Measurements from ENCODE around the gene ZNF831.

ZNF831 gene

DNA sequence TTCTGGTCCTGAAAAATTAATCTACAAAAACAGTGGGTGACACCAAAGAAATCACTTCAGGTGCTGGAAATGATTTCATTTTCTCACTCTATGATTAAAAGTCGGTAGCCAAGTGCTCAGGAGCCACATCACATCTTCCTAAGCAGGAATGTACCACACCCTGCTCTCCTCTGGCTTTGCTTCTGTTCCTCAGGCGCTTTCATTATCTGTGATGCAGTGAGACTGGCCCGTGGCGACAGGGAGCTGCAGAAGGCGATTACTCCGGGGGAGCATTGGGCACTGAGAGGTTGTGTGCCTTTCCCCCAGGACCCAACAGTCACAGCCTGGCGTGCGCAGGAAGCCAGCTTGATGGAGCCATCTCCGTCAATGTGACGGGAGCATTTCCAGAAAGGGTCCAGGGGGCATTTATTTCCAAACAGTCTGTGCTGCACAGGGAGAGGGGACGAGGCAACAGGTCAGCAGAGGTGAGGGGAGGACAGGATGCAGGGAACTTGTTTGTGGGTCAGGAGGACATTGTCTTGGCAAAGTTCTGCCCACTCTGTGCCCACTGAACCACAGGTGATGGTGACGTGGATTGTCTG lies 5.6 kb upstream of the ZNF831 start:
- TF ChIP-seq TEAD4 (IDR thresholded peaks at IDR 0.05) (no peak), CEBPB (IDR thresholded peaks at IDR 0.05) (no peak), NFIC (IDR thresholded peaks at IDR 0.05) (no peak), FOXM1 (IDR thresholded peaks at IDR 0.05; ENCODE audit: borderline replicate concordance, low read depth) (no peak), EGR1 (IDR thresholded peaks at IDR 0.05) (no peak), CREB1 (IDR thresholded peaks at IDR 0.05; ENCODE audit: low read depth) (no peak), ZBTB7A (IDR thresholded peaks at IDR 0.05; ENCODE audit: low read depth) (no peak), TCF12 (IDR thresholded peaks at IDR 0.05; ENCODE audit: low read depth) (no peak)
- TF ChIP-seq, protein P1, sequence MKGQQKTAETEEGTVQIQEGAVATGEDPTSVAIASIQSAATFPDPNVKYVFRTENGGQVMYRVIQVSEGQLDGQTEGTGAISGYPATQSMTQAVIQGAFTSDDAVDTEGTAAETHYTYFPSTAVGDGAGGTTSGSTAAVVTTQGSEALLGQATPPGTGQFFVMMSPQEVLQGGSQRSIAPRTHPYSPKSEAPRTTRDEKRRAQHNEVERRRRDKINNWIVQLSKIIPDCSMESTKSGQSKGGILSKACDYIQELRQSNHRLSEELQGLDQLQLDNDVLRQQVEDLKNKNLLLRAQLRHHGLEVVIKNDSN (IDR thresholded peaks at IDR 0.05), result no peak
- TF ChIP-seq, protein P2, sequence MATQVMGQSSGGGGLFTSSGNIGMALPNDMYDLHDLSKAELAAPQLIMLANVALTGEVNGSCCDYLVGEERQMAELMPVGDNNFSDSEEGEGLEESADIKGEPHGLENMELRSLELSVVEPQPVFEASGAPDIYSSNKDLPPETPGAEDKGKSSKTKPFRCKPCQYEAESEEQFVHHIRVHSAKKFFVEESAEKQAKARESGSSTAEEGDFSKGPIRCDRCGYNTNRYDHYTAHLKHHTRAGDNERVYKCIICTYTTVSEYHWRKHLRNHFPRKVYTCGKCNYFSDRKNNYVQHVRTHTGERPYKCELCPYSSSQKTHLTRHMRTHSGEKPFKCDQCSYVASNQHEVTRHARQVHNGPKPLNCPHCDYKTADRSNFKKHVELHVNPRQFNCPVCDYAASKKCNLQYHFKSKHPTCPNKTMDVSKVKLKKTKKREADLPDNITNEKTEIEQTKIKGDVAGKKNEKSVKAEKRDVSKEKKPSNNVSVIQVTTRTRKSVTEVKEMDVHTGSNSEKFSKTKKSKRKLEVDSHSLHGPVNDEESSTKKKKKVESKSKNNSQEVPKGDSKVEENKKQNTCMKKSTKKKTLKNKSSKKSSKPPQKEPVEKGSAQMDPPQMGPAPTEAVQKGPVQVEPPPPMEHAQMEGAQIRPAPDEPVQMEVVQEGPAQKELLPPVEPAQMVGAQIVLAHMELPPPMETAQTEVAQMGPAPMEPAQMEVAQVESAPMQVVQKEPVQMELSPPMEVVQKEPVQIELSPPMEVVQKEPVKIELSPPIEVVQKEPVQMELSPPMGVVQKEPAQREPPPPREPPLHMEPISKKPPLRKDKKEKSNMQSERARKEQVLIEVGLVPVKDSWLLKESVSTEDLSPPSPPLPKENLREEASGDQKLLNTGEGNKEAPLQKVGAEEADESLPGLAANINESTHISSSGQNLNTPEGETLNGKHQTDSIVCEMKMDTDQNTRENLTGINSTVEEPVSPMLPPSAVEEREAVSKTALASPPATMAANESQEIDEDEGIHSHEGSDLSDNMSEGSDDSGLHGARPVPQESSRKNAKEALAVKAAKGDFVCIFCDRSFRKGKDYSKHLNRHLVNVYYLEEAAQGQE (IDR thresholded peaks at IDR 0.05; ENCODE audit: low read depth), result no peak

DNA sequence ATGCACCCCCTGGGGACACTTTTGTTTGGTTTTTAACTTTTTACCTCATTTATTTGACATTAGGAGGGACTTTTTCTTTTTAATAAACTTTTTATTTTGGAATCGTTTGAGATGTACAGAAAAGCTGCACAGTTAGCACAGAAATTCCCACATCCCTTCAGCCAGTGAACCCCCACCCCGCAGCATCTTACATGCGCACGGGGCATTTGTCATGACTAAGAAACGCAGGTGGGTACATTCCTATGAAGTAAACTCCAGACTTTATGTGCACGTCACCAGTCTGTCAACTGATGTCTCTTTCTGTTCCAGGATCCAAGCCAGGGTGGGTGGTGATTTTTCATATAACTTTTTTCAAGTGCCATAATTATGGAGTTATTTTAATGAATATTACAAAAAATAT lies 4.9 kb upstream of the ZNF831 start:
- no peak for TF ChIP-seq EP300 (IDR thresholded peaks at IDR 0.05; ENCODE audit: borderline replicate concordance)
- TF ChIP-seq TAF1 (IDR thresholded peaks at IDR 0.05; ENCODE audit: low read depth), result no peak

DNA sequence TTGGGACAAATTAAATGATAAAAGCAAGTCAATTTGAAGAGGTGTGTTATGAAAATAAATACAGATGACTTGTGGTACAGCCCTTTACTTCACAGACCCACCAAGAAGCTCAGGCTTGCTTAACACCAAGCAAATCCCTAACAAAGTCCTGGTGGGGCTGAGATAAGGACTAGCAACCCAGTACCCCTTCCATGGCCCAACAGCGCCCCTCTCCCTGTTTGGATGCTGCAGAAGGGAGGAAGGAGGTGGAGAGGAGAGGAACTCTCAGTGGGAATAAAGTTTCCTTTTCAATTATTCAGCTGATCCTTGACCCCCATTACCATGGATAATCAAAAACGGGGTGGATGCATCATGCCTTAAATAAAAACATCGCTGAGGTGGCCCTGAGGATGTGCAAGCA lies 4.5 kb upstream of the ZNF831 start:
- TF ChIP-seq YY1 (IDR thresholded peaks at IDR 0.05; ENCODE audit: low read depth), result no peak
- TF ChIP-seq TAF1 (IDR thresholded peaks at IDR 0.05; ENCODE audit: low read depth), result no peak
- TF ChIP-seq CREB1 (IDR thresholded peaks at IDR 0.05; ENCODE audit: low read depth), result no peak

DNA sequence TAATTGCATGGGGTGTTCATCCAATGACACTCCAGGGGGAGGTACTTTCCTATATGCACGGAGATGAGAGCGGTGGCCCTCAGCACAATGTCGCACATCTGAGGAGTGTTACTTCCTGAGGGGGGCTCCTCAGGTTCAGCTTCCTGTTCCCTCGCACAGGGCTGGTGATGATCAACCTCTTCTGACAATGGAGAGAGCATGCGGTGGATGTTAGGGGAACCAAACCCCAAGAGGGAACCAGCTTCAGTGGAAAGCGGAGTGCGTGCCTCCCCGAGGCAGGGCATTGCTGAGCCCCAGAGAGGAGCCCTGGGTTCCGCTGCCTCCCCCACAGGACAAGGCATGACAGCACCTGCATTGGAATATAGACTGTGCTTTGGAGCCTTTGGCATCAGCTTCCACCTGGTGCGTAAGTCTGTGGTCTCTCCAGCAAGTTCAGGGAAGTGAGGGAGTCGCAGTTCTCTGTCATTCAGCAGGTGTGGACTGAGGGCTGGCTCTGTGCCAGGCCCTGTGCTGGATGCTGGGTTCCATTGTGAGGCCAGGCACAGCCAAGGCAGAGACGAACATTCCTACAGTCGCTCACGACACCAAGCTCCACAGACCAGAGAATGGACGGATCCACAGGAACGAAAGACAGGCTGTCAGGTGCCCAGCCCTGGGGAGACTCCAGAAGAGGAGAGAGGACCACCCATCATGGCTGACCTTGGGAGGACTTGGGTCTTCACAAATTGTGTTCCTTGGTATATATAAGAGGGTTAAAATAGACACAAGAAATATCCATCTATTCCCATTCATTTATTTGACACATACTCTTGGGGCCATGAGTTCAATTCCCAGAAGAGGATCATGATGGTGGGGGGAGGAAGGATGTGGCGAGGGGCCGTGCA lies 3.9 kb upstream of the ZNF831 start:
- TF ChIP-seq EGR1 (IDR thresholded peaks at IDR 0.05), result no peak
- TF ChIP-seq EP300 (IDR thresholded peaks at IDR 0.05; ENCODE audit: borderline replicate concordance), result no peak
- no peak for TF ChIP-seq CEBPB (IDR thresholded peaks at IDR 0.05)
- no peak for TF ChIP-seq TAF1 (IDR thresholded peaks at IDR 0.05; ENCODE audit: low read depth)
- TF ChIP-seq FOXM1 (IDR thresholded peaks at IDR 0.05; ENCODE audit: borderline replicate concordance, low read depth), result no peak
- TF ChIP-seq, protein P1 (IDR thresholded peaks at IDR 0.05), result no peak
- TF ChIP-seq CREB1 (IDR thresholded peaks at IDR 0.05; ENCODE audit: low read depth), result no peak
- TF ChIP-seq TCF12 (IDR thresholded peaks at IDR 0.05; ENCODE audit: low read depth), result no peak

DNA sequence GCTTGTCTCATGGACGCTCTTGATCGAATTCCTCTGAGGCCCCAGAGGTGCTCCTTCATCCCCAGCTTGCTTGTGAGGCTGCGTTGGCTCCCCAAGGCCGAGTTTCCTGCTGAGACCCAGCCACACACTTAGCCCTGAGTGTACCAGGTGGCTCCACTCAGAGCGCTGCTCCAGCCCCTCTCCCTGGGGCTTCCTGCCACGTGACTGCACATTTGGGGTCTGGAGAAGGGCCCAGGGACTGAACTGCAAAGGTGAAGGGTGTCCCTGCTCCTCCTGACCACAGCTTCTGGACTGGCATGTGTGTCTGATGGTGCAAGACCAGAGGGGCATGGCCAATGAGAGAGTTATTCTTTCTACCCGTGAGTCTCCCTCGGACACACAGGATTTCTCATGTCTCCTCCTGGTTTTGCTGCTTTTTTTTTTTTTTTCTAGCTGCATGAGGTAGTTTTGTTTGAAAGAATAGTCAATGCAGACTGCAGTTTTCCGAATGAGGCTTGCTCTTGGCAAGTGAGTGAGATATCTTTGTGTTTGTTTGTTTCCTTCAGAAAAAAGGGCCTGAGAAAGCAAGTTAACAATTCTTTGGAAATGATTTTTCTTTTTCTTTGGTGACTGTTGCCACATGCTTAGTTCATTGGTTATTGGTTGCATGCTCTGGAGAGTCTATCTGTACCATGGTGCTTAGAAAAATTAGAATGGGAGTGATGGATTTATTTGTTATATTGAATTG lies 3.1 kb upstream of the ZNF831 start:
- TF ChIP-seq EP300 (IDR thresholded peaks at IDR 0.05; ENCODE audit: borderline replicate concordance) (no peak), RAD21 (IDR thresholded peaks at IDR 0.05; ENCODE audit: low read depth) (no peak)

DNA sequence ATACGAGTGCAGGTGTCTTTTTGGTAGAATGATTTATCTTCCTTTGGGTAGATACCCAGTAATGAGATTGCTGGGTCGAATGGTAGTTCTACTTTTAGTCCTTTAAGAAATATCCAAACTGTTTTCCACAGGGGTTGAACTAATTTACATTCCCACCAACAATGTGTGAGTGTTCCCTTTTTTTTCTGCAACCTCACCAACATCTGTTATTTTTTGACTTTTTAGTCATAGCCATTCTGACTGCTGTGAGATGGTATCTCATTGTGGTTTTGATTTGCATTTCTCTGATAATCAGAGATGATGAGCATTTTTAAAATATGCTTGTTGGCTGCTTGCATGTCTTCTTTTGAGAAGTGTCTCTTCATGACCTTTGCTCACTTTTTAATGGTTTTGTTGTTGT lies 1.9 kb upstream of the ZNF831 start:
- TF ChIP-seq EGR1 (IDR thresholded peaks at IDR 0.05) (no peak), EP300 (IDR thresholded peaks at IDR 0.05; ENCODE audit: borderline replicate concordance) (no peak), FOXM1 (IDR thresholded peaks at IDR 0.05; ENCODE audit: borderline replicate concordance, low read depth) (no peak), YY1 (IDR thresholded peaks at IDR 0.05; ENCODE audit: low read depth) (no peak)
- TF ChIP-seq, protein P1 (IDR thresholded peaks at IDR 0.05), result no peak

DNA sequence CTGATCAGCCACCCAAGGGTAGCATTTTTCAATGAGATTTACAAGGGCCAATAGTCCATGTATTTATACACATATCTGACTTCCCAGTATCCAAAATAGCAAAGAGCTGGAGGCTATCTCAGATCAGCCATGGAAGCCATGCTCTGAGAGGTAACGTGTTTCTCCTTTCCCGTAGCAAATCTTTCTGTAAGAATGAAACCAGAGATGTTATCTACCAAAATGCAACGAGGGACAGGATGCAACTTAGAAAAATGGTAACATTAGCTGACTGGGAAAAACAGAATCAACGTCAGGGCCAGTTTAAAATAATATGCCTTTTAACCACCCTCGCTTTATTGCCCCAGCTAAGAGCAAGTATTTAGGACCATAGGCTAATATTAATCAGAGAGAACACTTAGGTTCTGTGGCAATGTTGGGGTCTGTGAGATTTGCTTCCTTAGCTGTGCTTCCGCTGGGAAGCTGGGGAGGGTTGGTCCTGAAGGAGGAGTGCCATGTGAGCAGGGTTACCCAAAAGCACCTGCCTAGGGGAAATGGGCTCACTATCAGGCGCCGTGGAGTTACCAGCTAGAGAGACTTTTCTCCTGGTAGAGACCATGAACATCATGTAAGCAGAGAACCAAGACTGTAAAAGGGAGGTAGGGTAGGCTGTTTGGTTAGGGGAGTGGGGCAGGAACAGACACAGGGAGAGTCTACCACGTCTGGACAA lies 1.2 kb downstream of the ZNF831 start:
- TF ChIP-seq, protein P1 (IDR thresholded peaks at IDR 0.05), result no peak
- no peak for TF ChIP-seq FOXM1 (IDR thresholded peaks at IDR 0.05; ENCODE audit: borderline replicate concordance, low read depth)
- TF ChIP-seq EGR1 (IDR thresholded peaks at IDR 0.05), result no peak
- TF ChIP-seq ZBTB7A (IDR thresholded peaks at IDR 0.05; ENCODE audit: low read depth), result no peak
- no peak for TF ChIP-seq RAD21 (IDR thresholded peaks at IDR 0.05; ENCODE audit: low read depth)
- TF ChIP-seq, protein P3, sequence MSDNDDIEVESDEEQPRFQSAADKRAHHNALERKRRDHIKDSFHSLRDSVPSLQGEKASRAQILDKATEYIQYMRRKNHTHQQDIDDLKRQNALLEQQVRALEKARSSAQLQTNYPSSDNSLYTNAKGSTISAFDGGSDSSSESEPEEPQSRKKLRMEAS (IDR thresholded peaks at IDR 0.05), result no peak
- TF ChIP-seq TCF12 (IDR thresholded peaks at IDR 0.05; ENCODE audit: low read depth), result no peak
- no peak for TF ChIP-seq YY1 (IDR thresholded peaks at IDR 0.05; ENCODE audit: low read depth)
- TF ChIP-seq EP300 (IDR thresholded peaks at IDR 0.05; ENCODE audit: borderline replicate concordance), result no peak
- no peak for TF ChIP-seq CREB1 (IDR thresholded peaks at IDR 0.05; ENCODE audit: low read depth)
- no peak for TF ChIP-seq NFIC (IDR thresholded peaks at IDR 0.05)
- TF ChIP-seq CEBPB (IDR thresholded peaks at IDR 0.05), result no peak
- no peak for TF ChIP-seq TEAD4 (IDR thresholded peaks at IDR 0.05)
- TF ChIP-seq TAF1 (IDR thresholded peaks at IDR 0.05; ENCODE audit: low read depth), result no peak
- TF ChIP-seq, protein P2 (IDR thresholded peaks at IDR 0.05; ENCODE audit: low read depth), result no peak
